HEK293 (cell line): Measurements from ENCODE around the gene DXO.

Experiments used
- CTCF ChIA-PET: fragments of 350-600 bp; formaldehyde crosslinking; extraction: SDS; loops from one replicate; lab custom pipeline; 2021; ENCODE audit warnings: antibody characterized with exemption; lab: Yijun Ruan, JAX
- POLR2A ChIA-PET: fragments of 300-600 bp; formaldehyde crosslinking; extraction: SDS; loops from one replicate; lab custom pipeline; 2020; ENCODE audit warnings: antibody characterized with exemption, inconsistent platforms; lab: Yijun Ruan, JAX
- H3K27ac ChIP-seq: fragments of 200-500 bp; sonication (Bioruptor generic); 2 replicates; pipeline ENCODE4 v1.5.1; 2014; ENCODE audit warnings: low read depth, low read length, control low read depth, inconsistent platforms; ENCODE audit errors: extremely low read depth
- H3K36me3 ChIP-seq, 2 experiments: fragments of 200-500 bp in 1 of 2; sonication (Bioruptor generic) in 1 of 2; 1 replicate in 1 of 2; 2 replicates in 1 of 2; pipeline ENCODE4 v1.5.1; 2014 to 2017; ENCODE audit warnings: inconsistent platforms in 2 of 2, low read length in 2 of 2; ENCODE audit not compliant: control insufficient read depth in 2 of 2, insufficient read depth in 1 of 2
- H3K4me1 ChIP-seq: fragments of 200-500 bp; sonication (Bioruptor generic); 2 replicates; pipeline ENCODE4 v1.5.1; 2014; ENCODE audit warnings: mild to moderate bottlenecking, low read length, inconsistent platforms; ENCODE audit not compliant: control insufficient read depth, insufficient read depth
- H3K4me3 ChIP-seq: 2 replicates; pipeline ENCODE4 v1.5.1; 2011; ENCODE audit warnings: low read depth, mild to moderate bottlenecking, control low read depth, low read length, moderate library complexity
- H3K9me3 ChIP-seq: fragments of 200-500 bp; sonication (Bioruptor generic); 2 replicates; pipeline ENCODE4 v1.5.1; 2014; ENCODE audit warnings: low read depth, low read length, inconsistent platforms; ENCODE audit not compliant: control insufficient read depth, insufficient read depth
- GLI4 ChIP-seq: fragments of 450-650 bp; formaldehyde crosslinking; IDR thresholded peaks from 2 replicates; pipeline ENCODE4 v1.5.1; 2016; ENCODE audit warnings: missing biosample characterization, missing genetic modification characterization
- KLF7 ChIP-seq: fragments of 450-650 bp; formaldehyde crosslinking; IDR thresholded peaks from 2 replicates; pipeline ENCODE4 v1.5.1; 2016; ENCODE audit warnings: missing biosample characterization, missing genetic modification characterization, borderline replicate concordance
- PRDM1 ChIP-seq: fragments of 450-650 bp; formaldehyde crosslinking; IDR thresholded peaks from 2 replicates; pipeline ENCODE4; 2016; ENCODE audit warnings: missing biosample characterization, missing genetic modification characterization
- SP3 ChIP-seq: fragments of 450-650 bp; formaldehyde crosslinking; IDR thresholded peaks from 2 replicates; pipeline ENCODE4 v1.5.1; 2016; ENCODE audit warnings: missing biosample characterization, missing genetic modification characterization
- TSHZ1 ChIP-seq: fragments of 450-650 bp; formaldehyde crosslinking; IDR thresholded peaks from 2 replicates; pipeline ENCODE4 v1.5.1; 2016; ENCODE audit warnings: missing biosample characterization, missing genetic modification characterization, borderline replicate concordance
- WT1 ChIP-seq: fragments of 450-650 bp; formaldehyde crosslinking; IDR thresholded peaks from 2 replicates; pipeline ENCODE4 v1.5.1; 2016; ENCODE audit warnings: missing biosample characterization, missing genetic modification characterization
- ZBTB20 ChIP-seq: fragments of 450-650 bp; formaldehyde crosslinking; IDR thresholded peaks from 2 replicates; pipeline ENCODE4 v1.5.1; 2016; ENCODE audit warnings: missing biosample characterization, missing genetic modification characterization
- ZBTB44 ChIP-seq: fragments of 450-650 bp; IDR thresholded peaks from 2 replicates; pipeline ENCODE4 v1.5.1; 2018; ENCODE audit warnings: missing biosample characterization, mild to moderate bottlenecking, missing genetic modification characterization
- ZIC2 ChIP-seq: fragments of 450-650 bp; formaldehyde crosslinking; IDR thresholded peaks from 2 replicates; pipeline ENCODE4 v1.5.1; 2016; ENCODE audit warnings: missing biosample characterization, missing genetic modification characterization
- ZNF18 ChIP-seq: fragments of 450-650 bp; formaldehyde crosslinking; IDR thresholded peaks from 2 replicates; pipeline ENCODE4 v1.5.1; 2016; ENCODE audit warnings: missing biosample characterization, missing genetic modification characterization
- ZNF2 ChIP-seq: fragments of 450-650 bp; formaldehyde crosslinking; IDR thresholded peaks from 2 replicates; pipeline ENCODE4 v1.5.1; 2016; ENCODE audit warnings: missing biosample characterization, missing genetic modification characterization
- ZNF426 ChIP-seq: fragments of 450-650 bp; formaldehyde crosslinking; IDR thresholded peaks from 2 replicates; pipeline ENCODE4 v1.5.1; 2017; ENCODE audit warnings: missing biosample characterization, missing genetic modification characterization, mild to moderate bottlenecking, inconsistent platforms, moderate library complexity
- ZNF48 ChIP-seq: fragments of 450-650 bp; formaldehyde crosslinking; IDR thresholded peaks from 2 replicates; pipeline ENCODE4 v1.5.1; 2016; ENCODE audit warnings: missing biosample characterization, missing genetic modification characterization
- ZNF548 ChIP-seq: fragments of 450-650 bp; formaldehyde crosslinking; IDR thresholded peaks from 2 replicates; pipeline ENCODE4 v1.5.1; 2016; ENCODE audit warnings: missing biosample characterization, missing genetic modification characterization
- ZNF626 ChIP-seq: fragments of 450-650 bp; sonication (Bioruptor Pico); formaldehyde crosslinking; IDR thresholded peaks from 2 replicates; pipeline ENCODE4 v1.5.1; 2018; ENCODE audit warnings: missing biosample characterization, missing genetic modification characterization, inconsistent platforms

The DXO gene

GRCh38 chr6:31949926-31950548, 21.9 kb downstream of the DXO start:
- H3K9me3 ChIP-seq = no peaks in the 10 kb centered on the region
- TF ChIP-seq ZNF48 (tag by site-specific recombination) (no peak), PRDM1 (tag by site-specific recombination) (peak; percentile 49; the same call in 1 of the 2 replicates)
- no peak overlapping the region for H3K27ac ChIP-seq
- POLR2A ChIA-PET = interaction anchor here (0.9 to 4.2 kb wide), 6 partner anchors 10 to 247 kb away, joined by 3 to 17 read pairs (median 4); partner anchors contain the start of genes ABHD16A and NEU1
- H3K4me1 ChIP-seq = no peaks in the 10 kb centered on the region
- no peak overlapping the region for H3K4me3 ChIP-seq
- CTCF ChIA-PET = interaction anchor here (0.6 to 3.3 kb wide), 8 partner anchors 9 to 211 kb away, joined by 3 to 70 read pairs (median 4); partner anchors contain the start of gene LSM2
- peaks cover 6 to 46% of the 10 kb centered on the region in 2 experiments; a peak in 2 of 3 replicates for H3K36me3 ChIP-seq

GRCh38 chr6:31948753-31949413, 23.1 kb downstream of the DXO start:
- ChIA-PET CTCF (no interaction called here), POLR2A (interaction anchor here (0.6 to 4.2 kb wide), 11 partner anchors 9 to 154 kb away, joined by 3 to 17 read pairs (median 3); partner anchors contain the start of genes DXO, NELFE, NEU1 and SKIC2)
- Histone ChIP-seq H3K36me3 (peaks cover 6 to 34% of the 10 kb centered on the region in 2 experiments; a peak in 1 of 3 replicates), H3K9me3 (no peaks in the 10 kb centered on the region), H3K27ac (no peak overlapping the region), H3K4me1 (no peaks in the 10 kb centered on the region), H3K4me3 (no peak overlapping the region)
- TF ChIP-seq ZNF18 (tag by site-specific recombination) = no peak
- no peak for TF ChIP-seq ZNF548
- TF ChIP-seq ZIC2 (tag by site-specific recombination) = 0 out of 2 replicates have a peak, but pooled peaks have one; percentile 18
- TF ChIP-seq ZNF2 = no peak
- TF ChIP-seq WT1 (tag by site-specific recombination) = no peak
- no peak for TF ChIP-seq ZNF426 (tag by site-specific recombination)

- ChIA-PET CTCF (interaction anchor here (0.6 to 0.7 kb wide), 2 partner anchors 148 to 157 kb away, joined by 3 read pairs; no protein-coding TSS in a partner anchor), POLR2A (interaction anchor here (0.6 to 1.9 kb wide), 9 partner anchors 10 to 155 kb away, joined by 3 to 9 read pairs (median 3); partner anchors contain the start of genes DXO and NEU1)
Measured at GRCh38 chr6:31948306-31948705, 23.6 kb downstream of the DXO start.

More at GRCh38 chr6:31948306-31948705, 23.6 kb downstream of the DXO start:
- no peak overlapping the region for H3K27ac ChIP-seq
- no peaks in the 10 kb centered on the region for H3K9me3 ChIP-seq
- H3K4me3 ChIP-seq = no peak overlapping the region
- peaks cover 0 to 28% of the 10 kb centered on the region in 2 experiments; a peak in 1 of 3 replicates for H3K36me3 ChIP-seq
- H3K4me1 ChIP-seq = no peaks in the 10 kb centered on the region
- no peak for TF ChIP-seq ZNF426 (tag by site-specific recombination)
- no peak for TF ChIP-seq GLI4
- no peak for TF ChIP-seq TSHZ1 (tag by site-specific recombination)
- no peak for TF ChIP-seq SP3 (tag by site-specific recombination)
- TF ChIP-seq ZBTB44 (tag by site-specific recombination) = no peak
- no peak for TF ChIP-seq ZNF626 (tag by site-specific recombination)
- TF ChIP-seq KLF7 (tag by site-specific recombination) = no peak
- TF ChIP-seq ZBTB20 (tag by site-specific recombination) = no peak
